ENCODE data around the gene BACH2.
"Not testable (repeated sequence)": the region's sequence is repeated elsewhere in the genome, so short reads cannot be mapped to it uniquely, and the experiment has no call there.

The BACH2 gene

DNA sequence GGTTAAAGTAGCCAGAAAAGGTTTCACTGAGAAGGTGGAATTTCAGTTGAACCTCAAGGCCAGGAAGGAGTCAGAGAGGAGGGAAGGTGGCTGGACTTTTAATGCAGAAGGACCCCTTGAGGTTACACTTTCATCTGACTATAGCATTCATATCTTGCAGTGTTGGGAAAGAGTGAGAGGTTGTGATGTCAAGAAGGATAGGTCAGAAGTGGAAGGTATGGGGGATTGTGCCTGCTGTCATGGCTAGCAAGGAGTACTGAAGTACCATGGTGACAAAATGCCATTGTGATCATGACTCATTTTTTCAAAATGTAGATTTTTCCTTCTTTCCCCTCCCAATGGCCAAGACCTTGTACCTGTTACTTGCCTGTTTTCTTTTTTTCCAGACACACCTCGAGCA, 5.2 kb upstream of the BACH2 start:
- no peak for DNase-seq

DNA sequence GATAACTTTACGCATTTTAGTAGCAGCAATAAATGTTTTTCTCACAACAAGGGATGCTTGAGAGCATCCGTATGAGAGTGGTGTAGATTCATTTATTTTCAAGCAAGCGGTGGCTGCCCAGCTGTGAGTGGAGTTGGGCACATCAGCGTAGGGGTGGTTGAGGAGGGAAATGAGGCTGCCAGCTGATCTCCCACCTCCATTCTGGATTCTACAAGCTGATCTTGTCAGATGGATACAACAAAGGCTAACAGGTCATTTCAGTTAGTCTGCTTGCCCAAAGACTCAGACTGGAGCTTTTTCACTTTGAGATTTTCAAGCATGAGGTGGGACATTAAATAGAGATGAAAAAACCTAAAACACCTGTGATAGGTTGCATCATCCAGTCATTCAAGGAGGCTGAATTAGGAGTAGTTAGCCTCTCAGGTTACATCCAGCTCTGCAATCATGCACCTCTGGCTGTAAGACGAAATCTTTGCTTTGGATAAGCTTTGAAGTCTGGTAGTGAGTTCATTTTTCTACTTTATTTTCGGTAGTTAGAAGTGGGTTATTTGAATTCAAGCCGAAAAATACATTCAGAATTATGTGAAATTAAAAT, 1.9 kb upstream of the BACH2 start:
- no peak for DNase-seq

DNA sequence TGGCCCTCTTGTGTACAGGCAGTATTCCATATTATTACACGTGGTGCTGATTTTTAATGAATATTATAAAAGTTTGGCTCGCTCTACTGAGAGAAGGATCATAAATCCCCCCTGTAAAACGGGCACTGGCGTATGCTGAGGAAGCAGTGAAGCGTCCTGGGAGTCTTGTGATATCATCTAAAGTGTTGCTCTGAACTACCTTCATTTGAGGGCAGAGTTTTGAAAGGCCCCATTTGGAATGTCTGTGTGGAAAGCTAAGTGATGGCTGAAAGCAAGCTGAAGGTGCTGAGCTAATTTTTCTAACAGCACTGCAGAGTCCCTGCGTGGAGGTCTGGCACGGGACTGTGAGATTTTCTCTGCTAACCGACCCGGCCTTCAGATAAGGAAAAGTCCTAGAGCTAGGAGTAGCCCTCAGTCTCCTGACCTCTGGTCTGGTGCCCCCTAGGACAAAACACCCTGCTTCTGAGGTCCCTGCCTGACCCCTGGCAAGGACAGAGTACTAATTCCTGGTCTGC, 1.3 kb upstream of the BACH2 start:
- no peak for DNase-seq

DNA sequence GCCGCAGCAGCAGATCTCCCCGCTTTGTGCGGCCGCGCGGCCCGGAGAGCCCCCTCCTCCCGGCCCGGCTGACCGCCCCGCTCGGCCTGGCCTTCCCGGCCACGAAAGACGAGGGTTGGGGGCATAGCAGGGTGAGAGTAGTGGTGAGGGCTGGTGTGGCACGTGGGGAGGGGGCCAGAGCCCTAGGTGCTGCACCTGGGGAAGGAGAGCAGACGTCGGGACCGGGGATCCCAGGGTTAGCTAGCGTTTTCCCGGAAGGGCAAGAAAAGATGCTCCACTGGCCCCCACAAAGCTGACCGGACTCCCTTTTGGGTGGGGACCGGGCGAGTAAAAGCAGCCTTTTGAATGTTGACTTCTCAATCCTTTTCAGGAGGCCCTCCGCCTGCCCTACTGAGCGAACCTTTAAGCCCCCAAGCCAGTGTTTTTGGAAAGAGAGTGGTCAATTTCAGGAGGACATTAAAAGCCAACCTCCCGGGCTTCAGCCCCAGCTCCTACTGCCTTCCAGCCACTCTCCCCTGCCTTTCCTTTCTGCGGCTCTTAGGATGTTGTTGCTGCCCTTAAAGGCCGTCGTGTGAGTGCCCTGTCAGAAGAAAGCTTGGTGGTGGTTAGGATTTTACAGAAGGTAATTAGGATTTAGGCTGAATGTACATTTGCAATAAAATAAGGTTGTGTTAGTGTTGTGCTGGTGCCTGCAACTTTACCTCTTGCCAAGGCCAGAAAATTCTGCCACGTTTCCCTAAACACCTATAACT, 648 bp upstream of the BACH2 start:
- no peak for DNase-seq

DNA sequence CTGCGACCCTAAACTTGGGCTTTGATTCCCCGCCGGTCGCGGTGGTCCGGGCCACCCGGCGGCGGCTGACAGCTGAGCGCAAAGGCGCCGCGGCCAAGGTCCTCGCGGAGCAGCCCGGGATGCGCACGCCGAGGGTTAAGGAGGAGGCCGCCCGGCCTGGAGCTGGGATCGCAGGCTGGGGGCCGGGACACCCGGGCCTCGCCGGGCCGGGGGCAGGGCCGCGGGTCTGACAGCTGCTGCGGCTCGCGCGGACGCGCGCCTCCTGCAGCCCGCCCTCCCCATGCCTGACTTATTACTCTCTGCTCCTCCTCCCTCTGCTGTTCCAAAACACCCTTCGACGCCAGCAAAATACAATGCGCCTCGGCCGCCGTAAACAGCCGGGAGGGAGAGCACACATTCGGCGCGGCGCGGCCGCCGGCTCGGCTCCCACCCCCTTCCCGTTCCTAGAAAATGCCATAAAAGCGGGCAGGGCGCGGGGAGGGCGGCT, 746 bp downstream of the BACH2 start:
- DNase-seq: peak; percentile 75

DNA sequence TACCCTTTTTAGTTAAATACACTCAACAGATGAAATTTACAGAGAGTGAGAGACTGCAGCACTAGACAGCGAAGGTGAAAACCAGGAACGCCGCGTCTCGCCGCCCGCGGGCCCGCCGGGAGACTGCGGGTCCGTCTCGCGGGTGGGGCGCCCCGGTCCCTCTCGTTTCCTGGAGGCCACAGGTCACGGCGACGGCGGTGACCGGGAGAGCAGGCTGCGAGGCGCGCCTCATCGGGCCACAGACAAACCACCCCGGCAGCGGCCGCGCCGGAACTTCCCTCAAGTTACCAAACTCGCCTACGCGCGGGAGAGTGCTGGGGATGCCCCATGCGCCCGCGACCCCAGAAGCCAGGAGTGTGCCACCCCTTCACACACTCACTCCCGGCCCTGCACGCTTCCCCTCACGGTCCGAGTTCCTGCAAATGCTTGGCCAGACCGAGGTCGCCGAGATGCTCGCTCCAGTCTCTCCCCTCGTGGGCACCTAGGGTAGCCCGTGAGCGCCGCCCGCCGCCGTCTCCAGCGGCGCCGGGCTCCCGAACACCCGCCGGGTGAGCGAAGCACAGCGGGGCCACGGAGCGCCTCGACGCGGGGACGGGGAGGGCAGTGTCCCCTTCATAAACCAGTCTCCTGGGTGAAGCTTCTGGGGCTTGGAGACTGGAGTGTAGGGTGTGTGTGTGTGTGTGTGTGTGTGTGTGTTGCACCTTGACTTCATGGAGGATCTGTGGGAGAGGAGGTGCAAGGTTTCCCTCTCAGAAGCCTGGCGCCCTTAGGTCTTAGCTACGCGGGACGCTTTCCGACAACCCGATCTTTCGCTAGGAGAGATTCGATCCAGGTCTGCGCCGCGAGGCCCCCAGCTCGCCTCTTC, 1.4 kb downstream of the BACH2 start:
- peak; percentile 87 for DNase-seq

DNA sequence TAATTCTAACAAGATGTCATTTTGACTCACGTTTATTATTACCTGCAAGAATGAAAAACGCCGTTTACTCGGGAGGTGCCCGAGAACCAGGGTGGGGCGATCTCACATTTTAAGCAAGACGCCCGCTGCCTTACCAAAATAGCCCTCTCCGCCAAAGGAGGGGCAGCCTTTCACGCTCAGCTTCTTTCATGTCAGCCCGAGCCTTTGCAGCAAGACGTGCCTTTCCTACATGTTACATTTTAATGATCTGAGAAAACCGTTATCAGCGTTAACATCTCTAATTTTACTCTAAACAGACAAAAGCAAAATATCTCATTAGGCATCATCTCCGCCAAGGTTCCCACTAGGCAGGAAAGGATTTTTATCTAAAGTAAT, 2.0 kb downstream of the BACH2 start:
- peak; percentile 58 for DNase-seq

DNA sequence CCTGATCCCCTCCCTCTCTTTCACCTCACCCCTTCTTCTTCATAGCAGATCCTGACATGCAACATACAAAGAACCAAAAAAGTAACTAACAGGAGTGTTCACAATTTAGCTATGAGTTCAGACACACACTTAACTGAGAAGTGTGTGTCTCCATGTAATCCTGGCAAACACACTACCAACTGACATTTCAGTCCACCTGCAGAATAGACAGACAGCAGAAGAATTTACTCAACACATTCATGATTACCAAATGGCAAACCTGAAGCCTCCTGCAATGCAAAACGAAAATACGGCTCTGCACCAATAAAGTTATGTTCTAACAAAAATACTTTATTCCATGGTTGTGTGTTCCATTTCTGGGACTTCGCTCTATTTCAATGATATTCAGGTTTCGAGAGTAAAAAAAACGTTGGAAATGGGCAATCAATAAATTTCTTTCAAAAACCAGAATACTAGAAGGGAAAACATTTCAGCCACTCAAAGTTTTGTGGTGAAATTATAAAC, 2.6 kb downstream of the BACH2 start:
- DNase-seq: no peak

DNA sequence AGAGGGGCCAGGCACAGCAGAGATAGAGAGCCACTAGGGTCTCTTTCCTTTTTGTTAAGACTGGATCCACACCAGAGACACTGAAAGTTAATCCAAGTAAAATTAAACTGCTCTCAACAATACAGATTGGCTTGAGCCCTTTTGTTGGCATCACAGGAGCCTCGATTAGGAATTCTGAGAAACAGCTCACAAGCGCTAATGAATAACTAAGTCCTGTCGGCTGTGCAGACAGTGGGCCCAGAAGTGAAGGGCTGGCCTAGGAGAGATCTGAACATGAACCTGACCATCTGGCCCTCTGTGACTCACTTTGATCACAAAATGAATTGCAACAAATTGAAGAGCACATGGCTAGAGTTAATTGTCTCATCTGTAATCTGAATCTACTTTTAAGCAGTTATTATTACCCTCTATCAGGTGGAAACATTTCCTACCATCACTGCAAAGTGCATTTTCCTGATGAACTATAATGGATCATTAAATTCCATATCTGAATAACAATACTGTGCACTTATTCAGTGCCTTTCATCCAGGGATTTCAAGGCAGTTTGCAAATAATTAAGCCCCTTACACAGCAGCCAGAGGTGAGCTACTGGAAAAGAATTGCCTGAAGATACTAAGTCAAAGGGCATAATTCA, 3.2 kb downstream of the BACH2 start:
- no peak for DNase-seq

DNA sequence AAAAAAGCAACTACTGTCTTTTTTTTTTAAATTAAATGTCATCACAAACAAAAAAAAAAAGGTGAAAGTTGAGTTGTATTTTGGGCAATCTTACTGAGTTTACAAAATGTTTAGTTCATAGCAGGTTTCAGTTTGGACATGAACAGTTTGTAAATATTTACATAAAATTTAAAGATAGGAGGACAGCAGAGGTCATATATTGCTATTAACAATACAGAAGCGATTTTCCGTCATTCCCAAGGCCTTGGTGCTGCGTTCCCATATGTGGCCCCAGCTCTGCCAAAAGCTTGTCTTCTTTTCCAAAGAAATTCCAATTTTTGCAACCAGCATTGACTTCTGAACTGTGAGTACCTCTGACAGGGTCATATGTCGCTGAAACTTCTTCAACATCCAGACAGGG, 5.1 kb downstream of the BACH2 start:
- no peak for DNase-seq

DNA sequence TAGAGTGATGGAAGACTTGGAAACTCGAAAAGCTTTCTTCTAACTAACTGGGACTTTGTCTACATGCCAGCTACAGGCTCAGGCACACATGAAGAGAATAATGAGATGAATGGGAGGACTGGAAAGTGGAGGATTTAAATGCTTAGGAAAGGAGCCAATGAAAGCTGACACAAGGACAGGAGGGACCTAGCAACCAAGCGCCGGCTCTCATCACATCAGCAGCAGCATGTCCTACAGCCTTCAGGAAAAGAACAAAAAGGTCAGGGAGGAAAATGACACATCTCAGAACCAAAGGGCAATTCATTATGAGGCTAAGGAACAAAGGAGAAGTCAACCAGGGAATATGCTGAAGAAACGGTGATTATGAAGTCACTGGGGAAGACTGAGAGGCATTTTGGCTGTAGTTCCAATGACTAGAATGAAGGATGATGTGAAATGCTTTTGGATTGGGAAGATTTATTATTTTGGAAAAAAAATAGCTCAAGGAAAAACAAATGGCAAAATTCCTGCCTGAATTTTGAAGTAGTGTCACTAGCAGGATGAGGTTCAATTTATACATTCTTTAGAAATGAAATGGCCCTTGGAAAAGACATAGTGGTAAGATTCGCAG, 5.7 kb downstream of the BACH2 start:
- DNase-seq: no peak

DNA sequence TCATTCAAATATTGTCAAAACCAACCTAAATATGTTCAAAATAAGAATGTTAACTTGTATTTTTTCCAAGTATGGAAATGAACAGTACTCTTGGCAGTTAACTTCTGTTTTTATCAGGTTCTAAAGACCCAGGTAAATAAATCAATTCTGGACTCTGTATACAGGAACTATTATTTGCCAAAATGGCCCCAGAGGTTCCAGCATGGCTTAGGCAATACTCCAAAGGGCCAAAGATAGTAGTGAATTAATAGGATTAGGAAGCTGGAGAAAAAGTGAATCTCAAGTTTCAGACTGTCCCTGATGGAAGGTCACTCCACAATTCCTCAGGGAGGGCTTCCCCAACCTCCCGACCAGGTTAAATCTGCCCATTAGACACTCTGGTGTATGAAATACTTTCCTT, 6.7 kb downstream of the BACH2 start:
- DNase-seq: no peak

DNA sequence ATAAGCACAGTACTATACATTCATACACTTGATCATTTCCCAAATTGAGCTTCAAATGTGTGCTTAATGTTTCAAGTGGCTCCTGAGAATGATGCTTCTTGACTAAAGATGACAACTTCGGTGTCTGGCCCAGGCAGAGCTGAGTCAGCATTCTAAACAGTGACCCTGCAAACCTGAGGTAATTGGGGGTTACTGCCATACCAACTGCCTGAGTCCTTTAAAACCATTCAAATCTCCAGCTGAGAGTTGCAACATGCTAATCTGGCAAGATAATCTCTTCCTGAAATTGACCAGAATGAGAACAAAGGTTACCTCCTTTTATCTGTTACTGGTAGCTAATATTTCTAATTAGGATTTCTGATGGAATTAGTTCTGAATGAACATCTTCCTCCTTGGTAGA, 8.2 kb downstream of the BACH2 start:
- DNase-seq: no peak

DNA sequence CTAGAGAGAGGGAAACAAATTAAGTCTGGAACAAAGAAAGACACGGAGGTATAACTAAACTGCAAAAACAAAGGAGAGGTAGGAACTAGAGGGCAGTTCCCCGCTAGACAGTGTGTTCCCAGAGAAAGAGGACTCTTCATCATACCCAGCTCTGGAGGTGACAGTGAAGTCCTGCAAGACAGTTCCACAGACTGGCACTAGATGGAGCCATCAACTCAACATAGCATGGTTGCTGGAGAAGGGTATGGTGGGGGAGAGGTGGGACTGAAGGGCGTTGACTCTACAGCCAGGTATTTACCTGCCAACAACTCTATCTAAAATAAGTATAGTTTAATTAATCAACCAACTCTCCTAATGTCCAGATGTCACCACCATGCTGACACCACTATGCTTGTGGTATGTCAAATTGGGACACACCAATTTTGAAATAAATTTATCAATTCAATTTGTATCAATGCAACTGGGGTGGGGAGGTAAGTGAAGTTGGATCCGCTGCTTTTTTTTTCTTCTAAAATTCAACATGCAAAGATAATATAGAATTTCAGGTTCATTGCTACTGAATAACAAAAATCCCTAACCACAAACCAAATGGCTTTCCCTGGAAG, 9.7 kb downstream of the BACH2 start:
- DNase-seq: peak; percentile 83

DNA sequence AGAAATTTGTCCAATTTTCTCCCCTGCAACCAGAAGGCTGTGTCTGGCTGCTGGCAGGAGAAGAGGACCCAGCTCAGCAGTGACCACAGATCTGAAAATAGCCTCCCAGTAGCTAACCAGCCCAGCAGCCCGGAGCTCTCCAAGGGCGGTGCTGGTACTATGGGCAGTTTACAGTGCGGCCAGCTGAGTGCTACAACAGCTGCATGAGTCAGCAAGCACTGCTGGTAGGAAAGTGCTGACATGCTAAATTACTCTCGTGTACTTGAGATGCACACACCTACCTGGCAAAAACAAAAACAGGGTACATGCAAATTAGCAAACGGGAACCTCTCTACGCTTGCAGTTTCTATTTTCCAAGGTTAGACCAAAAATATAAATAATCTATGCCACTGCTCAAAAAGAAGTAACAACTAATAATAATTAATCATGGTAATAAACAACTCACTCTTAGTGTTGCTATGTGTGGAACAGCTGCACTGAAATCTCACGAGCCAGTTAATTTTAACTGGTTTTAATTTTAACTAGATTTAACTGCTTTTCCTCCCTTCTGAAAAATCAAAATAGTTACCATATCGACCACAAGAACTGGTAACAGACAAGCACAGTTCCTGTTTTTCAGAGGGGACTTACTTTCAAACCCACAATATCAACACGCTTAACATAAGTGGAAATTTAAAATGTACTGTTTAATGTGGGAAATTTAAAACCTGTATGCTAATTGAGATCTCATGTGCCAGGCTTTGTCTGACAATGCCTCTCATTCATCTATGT, 10.8 kb downstream of the BACH2 start:
- peak; percentile 60 for DNase-seq

DNA sequence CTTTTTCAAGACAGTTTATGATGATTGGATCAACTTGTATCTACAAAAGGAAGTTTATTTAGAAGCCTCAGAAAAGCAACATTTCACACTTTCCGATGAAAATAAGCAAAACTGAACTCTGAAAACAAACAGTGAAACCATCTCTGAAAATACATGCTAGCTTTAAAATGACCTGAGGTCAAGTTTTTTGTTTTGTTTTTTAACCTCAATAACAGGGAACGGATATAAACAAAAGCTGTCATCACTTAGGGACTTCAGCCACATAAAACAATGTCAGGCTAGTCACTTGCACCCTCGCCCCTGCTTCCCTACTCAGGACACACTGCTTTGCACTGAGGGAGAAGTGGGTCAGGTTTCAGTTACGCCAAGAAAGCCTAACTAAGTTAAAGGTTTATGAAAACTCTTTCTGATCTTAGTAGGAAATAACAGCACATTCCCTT, 11.6 kb downstream of the BACH2 start:
- no peak for DNase-seq

DNA sequence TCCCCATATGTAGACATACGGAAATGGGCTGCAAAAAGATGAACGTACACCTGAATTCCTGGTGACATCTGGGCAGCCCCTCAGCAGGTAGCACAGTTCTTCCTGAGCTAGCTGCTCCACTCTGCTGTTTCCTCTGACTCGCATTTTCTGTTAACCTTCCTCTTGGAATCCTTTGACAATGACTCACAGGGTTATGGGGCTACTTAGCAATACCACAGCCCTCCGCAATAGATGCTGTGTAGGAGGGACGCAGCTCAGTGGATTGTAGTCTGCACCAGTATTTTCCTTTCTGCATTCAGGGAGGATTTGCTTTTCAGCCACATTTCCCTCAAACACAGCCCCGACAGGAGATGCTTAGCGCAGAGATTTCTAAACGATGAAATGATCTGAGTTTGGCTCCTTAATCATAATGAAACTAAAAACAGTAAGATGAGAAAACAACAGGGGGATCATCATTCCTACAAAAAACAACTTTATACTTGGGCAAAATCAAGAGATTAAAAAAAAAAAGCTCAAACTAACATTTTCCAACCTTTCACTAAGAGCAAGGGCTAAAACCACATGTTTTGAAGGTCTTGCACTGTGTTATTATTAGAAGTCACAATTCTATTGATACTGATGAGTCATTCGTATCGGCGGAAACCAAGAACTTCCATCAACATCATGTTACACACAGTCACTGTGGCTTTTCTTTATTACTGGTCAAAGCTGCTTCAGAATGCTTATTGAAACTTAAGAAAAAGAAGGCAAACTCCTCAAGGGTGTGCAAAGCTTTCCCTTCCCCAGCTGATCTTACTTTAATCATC, 12.2 kb downstream of the BACH2 start:
- DNase-seq: peak; percentile 72

DNA sequence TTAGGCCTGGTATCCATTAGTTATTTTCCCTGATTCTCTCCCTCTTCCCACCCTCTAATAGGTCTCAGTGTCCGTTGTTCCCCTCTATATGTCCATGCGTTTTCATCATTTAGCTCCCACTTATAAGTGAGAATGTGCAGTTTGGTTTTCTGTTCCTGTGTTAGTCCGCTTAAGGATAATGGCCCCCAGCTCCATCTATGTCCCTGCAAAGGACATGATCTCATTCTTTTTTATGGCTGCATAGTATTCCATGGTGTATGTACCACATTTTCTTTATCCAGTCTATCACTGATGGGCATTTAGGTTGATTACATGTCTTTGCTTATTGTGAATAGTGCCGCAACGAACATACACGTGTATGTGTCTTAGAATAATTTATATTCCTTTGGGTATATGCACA, 14.4 kb downstream of the BACH2 start:
- DNase-seq: not testable (repeated sequence)

DNA sequence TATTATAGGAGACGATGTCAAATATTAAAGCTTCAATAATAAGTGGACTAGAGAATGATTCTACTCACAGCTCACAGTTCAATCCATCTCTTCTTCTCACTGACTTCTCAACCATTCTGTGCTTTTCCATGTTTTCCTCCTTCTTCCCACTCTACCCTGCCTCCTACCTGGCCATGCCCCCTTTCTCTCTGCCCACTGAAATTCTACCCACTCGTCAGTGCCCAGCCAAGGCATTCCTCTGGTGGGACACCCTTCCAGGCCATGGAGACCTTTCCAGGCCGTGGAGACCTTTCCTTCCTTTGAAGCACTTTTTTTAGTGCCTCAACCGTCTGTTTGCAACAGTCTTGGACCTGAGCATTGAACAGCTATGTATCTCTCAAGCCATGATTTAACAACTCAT, 18.5 kb downstream of the BACH2 start:
- DNase-seq: no peak

DNA sequence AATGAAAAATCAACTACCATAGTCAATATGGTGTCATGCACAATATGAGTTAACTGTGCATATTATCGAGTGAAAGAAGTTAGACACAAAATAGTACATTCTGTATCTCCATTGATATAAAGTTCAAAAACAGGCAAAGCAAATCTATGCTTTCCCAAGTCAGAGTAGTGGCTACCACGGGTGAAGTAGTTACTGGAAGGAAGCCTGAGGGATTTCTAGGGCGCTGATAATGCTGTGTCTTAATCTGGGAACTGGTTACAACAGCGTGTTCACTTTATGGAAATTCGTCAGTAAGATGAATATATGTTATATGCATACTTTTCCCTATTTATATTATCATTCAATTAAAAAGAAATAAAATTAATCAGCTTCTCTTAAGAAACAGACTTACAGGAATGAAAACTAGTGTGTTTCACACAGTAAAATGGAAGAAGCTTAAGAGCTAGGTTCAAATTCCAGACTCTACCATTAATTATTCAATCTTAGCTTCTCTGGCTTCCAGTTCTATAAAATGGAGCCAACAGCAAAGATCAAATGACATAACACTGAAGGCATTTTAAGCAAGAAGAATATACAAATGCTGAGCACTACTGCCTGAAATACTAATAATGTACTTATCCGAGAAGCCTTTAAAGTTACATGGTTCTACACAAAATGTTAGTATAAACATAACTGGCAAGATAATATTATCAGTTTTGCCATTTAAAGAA, 19.2 kb downstream of the BACH2 start:
- DNase-seq: no peak
